ENCODE results near the gene C2orf42. TPM values are rescaled to one million over a fixed set of nuclear protein-coding genes. Genes with fewer than 3 reads are reported as not detected.
"Not testable (repeated sequence)": the region's sequence is repeated elsewhere in the genome, so short reads cannot be mapped to it uniquely, and the experiment has no call there.

C2orf42 gene
- total RNA-seq, 2 experiments from 2014 or later, result 26.0 to 27.9 TPM

DNA sequence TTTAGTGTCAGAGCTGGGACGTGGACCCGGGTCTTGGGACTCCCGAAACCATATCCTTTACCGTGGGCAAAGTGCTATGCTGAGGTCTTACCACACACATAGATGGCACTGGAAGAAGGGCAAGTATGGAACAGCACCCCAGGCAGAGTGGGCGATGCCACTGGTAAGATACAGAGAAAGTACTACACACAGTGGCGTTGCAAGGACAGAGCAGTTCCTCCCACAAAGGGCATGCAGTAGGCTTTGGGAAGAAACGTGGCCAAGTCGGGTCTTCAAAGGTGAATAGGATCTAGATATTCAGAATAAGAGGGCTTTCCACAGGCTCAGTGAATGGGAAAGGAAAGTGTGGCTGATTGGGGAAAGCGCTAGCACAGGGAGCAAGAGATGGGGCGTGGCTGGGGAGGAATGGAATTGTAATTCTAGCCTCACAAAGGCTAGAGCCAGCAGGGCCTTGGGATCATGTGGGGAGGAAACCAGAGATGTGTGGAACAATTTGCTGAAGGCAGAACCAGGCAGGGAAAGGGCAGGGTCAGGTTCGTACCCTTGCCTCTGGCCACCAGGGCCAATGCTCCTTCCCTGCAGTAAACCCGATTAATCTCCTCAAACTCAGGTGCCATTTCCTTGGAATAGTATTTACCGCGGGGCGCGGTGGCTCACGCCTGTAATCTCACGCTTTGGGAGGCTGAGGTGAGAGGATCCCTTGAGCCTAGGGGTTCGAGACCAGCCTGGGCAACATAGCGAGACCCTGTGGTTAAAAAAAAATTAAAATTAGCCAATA lies 67.6 kb downstream of the C2orf42 start:
- Mint-ChIP-seq H3K36me3 (ENCODE audit: low read depth) (no peaks in the 10 kb centered on the region), H3K27me3 (no peaks in the 10 kb centered on the region), H3K4me3 (peak overlapping the region; percentile 93), H3K4me1 (peaks cover 78% of the 10 kb centered on the region), H3K27ac (peak overlapping the region; percentile 100), H3K9me3 (no peaks in the 10 kb centered on the region)
- ChIA-PET CTCF (interaction anchor here (0.6 to 3.7 kb wide), 10 partner anchors 8 to 30 kb away, joined by 3 to 13 read pairs (median 8); no protein-coding TSS in a partner anchor), POLR2A (interaction anchor here (0.6 to 1.4 kb wide), 3 partner anchors 10 to 17 kb away, joined by 4 to 7 read pairs (median 5); no protein-coding TSS in a partner anchor)
- DNase-seq, result no peak

GRCh38 chr2:70122470-70122869 lies 68.3 kb downstream of the C2orf42 start:
- Mint-ChIP-seq H3K27ac (peak overlapping the region; percentile 63), H3K9me3 (no peaks in the 10 kb centered on the region), H3K4me1 (peaks cover 76% of the 10 kb centered on the region), H3K36me3 (ENCODE audit: low read depth) (no peaks in the 10 kb centered on the region), H3K4me3 (no peak overlapping the region), H3K27me3 (no peaks in the 10 kb centered on the region)
- DNase-seq, result no peak
- ChIA-PET CTCF (interaction anchor here (0.6 to 2.1 kb wide), 10 partner anchors 9 to 1327 kb away, joined by 3 to 18 read pairs (median 4); no protein-coding TSS in a partner anchor), POLR2A (interaction anchor here (0.8 kb wide), 1 partner anchor 11 kb away, joined by 5 read pairs; no protein-coding TSS in a partner anchor)

DNA sequence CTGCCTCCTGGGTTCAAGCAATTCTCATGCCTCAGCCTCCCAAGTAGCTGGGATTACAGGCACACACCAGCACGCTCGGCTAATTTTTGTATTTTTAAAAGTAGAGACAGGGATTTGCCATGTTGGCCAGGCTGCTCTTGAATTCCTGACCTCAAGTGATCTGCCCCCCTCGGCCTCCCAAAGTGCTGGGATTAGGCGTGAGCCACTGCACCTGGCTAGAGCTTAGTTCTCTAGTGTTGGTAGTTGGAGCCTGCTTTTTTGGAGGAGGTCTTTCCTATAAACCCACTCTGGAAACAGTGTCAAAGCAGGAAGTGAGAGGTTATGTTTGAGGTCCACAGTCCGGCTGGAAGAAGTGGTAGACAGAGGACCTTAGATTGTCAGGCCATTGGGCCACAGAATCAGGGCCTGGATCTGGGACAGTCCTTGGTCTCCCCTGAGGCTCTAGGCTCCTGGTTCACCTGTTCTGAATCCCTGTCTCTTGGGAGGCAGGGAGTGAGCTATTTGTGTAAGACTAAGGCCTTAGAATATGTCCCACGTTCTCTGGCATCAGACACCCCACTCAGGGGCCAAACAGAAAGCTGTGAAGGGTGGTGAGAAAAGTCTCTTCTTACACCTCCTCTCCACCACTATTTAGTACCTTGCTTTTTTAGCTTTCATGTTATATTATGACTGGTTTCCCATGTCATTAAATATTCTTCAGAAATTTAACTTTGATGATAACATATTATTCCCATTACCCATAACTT lies 69.0 kb downstream of the C2orf42 start:
- H3K4me3 Mint-ChIP-seq, result no peak overlapping the region
- DNase-seq, result no peak
- ChIA-PET POLR2A (no interaction called here), CTCF (interaction anchor here (0.6 to 2.1 kb wide), 11 partner anchors 8 to 1327 kb away, joined by 3 to 18 read pairs (median 4); no protein-coding TSS in a partner anchor)
- peaks cover 73% of the 10 kb centered on the region for H3K4me1 Mint-ChIP-seq
- H3K36me3 Mint-ChIP-seq (ENCODE audit: low read depth), result no peaks in the 10 kb centered on the region
- no peaks in the 10 kb centered on the region for H3K27me3 Mint-ChIP-seq
- no peaks in the 10 kb centered on the region for H3K9me3 Mint-ChIP-seq
- H3K27ac Mint-ChIP-seq, result peak overlapping the region; percentile 72

DNA sequence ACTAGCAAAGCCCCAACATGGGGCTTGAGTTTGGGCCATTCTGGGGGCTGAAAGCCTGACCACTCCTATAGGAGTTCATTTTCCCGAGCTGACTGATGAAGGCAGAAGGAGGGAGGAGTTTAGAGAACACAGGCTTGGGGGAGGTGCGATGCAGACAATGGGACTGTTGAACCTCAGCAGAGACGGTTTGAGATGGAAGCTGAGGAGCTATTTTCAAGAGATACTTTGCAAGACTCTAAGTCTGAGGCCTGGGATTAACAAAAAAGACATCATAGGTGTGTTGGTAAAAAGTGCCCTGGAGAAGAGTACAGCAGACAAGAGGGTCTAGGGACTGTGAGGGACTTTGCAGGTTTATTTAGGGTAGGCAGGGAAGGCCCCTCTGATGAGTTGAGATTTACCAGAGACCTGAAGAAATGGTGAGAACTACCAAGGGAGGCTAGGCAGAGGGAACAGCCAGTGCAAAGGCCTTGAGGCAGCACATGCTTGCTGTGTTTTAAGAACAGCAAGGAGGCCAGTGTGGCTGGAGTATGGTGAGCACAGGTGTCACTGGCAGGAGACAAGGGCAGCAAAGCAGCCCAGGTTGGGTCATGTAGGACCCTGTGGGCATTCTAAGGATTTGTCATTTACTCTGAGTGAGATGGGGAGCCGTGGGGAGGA lies 71.9 kb downstream of the C2orf42 start:
- peak overlapping the region; percentile 3 for H3K27ac Mint-ChIP-seq

DNA sequence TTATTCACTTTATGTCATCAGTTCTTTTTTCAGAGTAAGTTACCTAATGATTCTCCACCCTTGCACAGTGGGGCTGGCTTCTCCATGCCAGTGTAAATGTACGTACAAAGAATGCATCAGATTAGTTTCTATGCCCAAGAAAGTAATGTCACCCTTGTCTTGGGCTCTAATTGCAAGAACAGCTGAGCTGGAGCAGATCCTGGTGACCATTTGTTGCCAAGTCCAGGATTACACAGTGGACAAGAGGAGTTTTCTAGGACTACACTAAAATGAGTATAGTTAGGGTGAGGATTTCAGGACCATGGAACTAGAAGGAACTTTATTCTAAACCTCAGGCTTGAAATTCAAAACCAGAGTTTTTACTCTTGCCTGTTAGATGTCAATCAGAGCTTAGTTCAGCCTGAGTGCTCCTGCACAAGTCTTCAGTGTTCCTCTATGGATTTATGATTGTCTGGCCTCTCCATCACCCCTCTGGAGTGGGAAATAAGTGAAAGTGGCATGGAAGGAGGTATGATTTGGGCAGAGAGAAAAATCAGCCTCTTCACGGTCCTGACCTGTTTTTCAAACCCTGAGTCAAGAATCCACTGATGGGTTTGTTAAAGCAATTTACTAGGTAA lies 73.8 kb downstream of the C2orf42 start:
- H3K9me3 Mint-ChIP-seq, result no peaks in the 10 kb centered on the region
- H3K4me3 Mint-ChIP-seq, result no peak overlapping the region
- POLR2A ChIA-PET, result interaction anchor here (0.7 kb wide), 1 partner anchor 28 kb away, joined by 3 read pairs; no protein-coding TSS in a partner anchor
- CTCF ChIA-PET, result interaction anchor here (0.6 to 1.8 kb wide), 2 partner anchors 10 to 23 kb away, joined by 4 to 10 read pairs; no protein-coding TSS in a partner anchor
- peaks cover 46% of the 10 kb centered on the region for H3K4me1 Mint-ChIP-seq
- H3K27ac Mint-ChIP-seq, result no peak overlapping the region
- no peak for DNase-seq
- H3K36me3 Mint-ChIP-seq (ENCODE audit: low read depth), result no peaks in the 10 kb centered on the region
- no peaks in the 10 kb centered on the region for H3K27me3 Mint-ChIP-seq

More for the DNA sequence above, 71.9 kb downstream of the C2orf42 start:
- no peak overlapping the region for H3K4me3 Mint-ChIP-seq
- CTCF ChIA-PET, result interaction anchor here (1.0 to 1.6 kb wide), 2 partner anchors 8 to 11 kb away, joined by 3 to 5 read pairs; no protein-coding TSS in a partner anchor
- H3K9me3 Mint-ChIP-seq, result no peaks in the 10 kb centered on the region
- POLR2A ChIA-PET, result no interaction called here
- H3K4me1 Mint-ChIP-seq, result peaks cover 56% of the 10 kb centered on the region
- no peaks in the 10 kb centered on the region for H3K36me3 Mint-ChIP-seq (ENCODE audit: low read depth)
- no peak for DNase-seq
- no peaks in the 10 kb centered on the region for H3K27me3 Mint-ChIP-seq

GRCh38 chr2:70115646-70116442 lies 75.0 kb downstream of the C2orf42 start:
- no peak for DNase-seq

DNA sequence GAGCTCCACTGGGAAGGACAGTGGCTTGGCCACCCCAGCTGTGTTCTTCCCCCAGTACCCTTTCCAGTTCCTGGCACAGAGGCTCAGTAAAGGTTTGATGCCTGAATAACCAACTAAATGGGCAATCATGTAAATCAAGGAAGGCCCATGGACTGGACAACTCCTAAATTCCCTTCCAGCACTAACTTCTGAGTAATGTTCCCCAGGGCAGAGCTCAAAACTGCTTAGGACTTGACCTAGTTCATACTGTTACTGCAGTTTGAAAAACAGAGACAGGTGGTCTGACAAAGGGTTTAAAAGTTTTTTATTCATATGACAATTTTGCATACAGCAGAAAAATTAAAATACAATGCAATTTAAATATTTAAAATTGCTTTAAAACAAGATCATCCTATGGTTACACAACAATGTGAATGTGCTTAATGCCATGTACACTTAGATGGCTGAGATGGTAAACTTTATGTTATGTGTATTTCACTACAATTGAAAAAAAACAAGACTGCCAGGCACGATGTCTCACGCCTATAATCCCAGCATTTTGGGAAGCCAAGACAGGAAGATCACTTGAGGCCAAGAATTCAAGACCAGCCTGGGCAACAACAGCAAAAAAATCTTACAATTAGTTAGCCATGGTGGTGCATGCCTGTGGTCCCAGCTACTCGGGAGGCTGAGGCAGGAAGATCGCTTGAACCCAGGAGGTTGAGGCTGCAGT lies 77.3 kb downstream of the C2orf42 start:
- ChIA-PET CTCF (interaction anchor here (1.3 to 1.7 kb wide), 2 partner anchors 9 to 10 kb away, joined by 4 to 5 read pairs; no protein-coding TSS in a partner anchor), POLR2A (no interaction called here)
- Mint-ChIP-seq H3K27me3 (no peaks in the 10 kb centered on the region), H3K36me3 (ENCODE audit: low read depth) (no peaks in the 10 kb centered on the region), H3K4me1 (peaks cover 51% of the 10 kb centered on the region), H3K9me3 (no peaks in the 10 kb centered on the region), H3K27ac (no peak overlapping the region), H3K4me3 (no peak overlapping the region)
- DNase-seq, result no peak

More at GRCh38 chr2:70115646-70116442, 75.0 kb downstream of the C2orf42 start:
- peaks cover 45% of the 10 kb centered on the region for H3K4me1 Mint-ChIP-seq
- no peaks in the 10 kb centered on the region for H3K27me3 Mint-ChIP-seq
- peak overlapping the region; percentile 64 for H3K27ac Mint-ChIP-seq
- ChIA-PET POLR2A (interaction anchor here (0.7 to 1.2 kb wide), 2 partner anchors 9 to 27 kb away, joined by 3 read pairs; no protein-coding TSS in a partner anchor), CTCF (interaction anchor here (0.9 to 1.8 kb wide), 6 partner anchors 8 to 31 kb away, joined by 3 to 10 read pairs (median 5); no protein-coding TSS in a partner anchor)
- no peaks in the 10 kb centered on the region for H3K36me3 Mint-ChIP-seq (ENCODE audit: low read depth)
- H3K9me3 Mint-ChIP-seq, result no peaks in the 10 kb centered on the region
- H3K4me3 Mint-ChIP-seq, result no peak overlapping the region

- H3K27ac Mint-ChIP-seq, result peak overlapping the region; percentile 42
- no peaks in the 10 kb centered on the region for H3K36me3 Mint-ChIP-seq (ENCODE audit: low read depth)
- ChIA-PET POLR2A (no interaction called here), CTCF (interaction anchor here (1.0 to 2.5 kb wide), 2 partner anchors 10 to 12 kb away, joined by 3 to 11 read pairs; no protein-coding TSS in a partner anchor)
- no peaks in the 10 kb centered on the region for H3K9me3 Mint-ChIP-seq
- no peak for DNase-seq
- peaks cover 57% of the 10 kb centered on the region for H3K4me1 Mint-ChIP-seq
- H3K4me3 Mint-ChIP-seq, result no peak overlapping the region
- no peaks in the 10 kb centered on the region for H3K27me3 Mint-ChIP-seq
Observed at GRCh38 chr2:70111752-70112591, 78.8 kb downstream of the C2orf42 start.

DNA sequence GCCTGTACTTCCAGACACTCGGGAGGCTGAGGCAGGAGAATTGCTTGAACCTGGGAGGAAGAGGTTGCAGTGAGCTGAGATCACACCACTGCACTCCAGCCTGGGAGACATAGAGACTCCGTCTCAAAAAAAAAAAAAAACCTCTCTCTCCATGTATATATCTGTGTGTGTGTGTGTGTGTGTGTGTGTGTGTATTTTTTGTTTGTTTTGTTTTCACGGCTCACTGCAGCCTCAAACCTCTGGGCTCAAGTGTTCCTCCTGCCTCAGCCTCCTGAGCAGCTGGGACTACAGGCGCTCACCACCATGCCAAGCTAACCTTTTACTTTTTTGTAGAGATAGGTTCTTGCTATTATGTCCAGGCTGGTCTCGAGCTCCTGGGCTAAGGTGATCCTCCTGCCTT lies 80.4 kb downstream of the C2orf42 start:
- H3K4me3 Mint-ChIP-seq; DNase-seq; H3K27me3 Mint-ChIP-seq; H3K9me3 Mint-ChIP-seq; H3K27ac Mint-ChIP-seq; POLR2A ChIA-PET; H3K36me3 Mint-ChIP-seq (ENCODE audit: low read depth): not testable (repeated sequence)
- CTCF ChIA-PET, result interaction anchor here (0.7 to 2.5 kb wide), 5 partner anchors 12 to 33 kb away, joined by 3 to 11 read pairs (median 4); no protein-coding TSS in a partner anchor
- peaks cover 50% of the 10 kb centered on the region for H3K4me1 Mint-ChIP-seq

- not testable (repeated sequence) for H3K36me3 Mint-ChIP-seq (ENCODE audit: low read depth); H3K27ac Mint-ChIP-seq; H3K27me3 Mint-ChIP-seq; H3K4me3 Mint-ChIP-seq; DNase-seq; H3K9me3 Mint-ChIP-seq
- peaks cover 65% of the 10 kb centered on the region for H3K4me1 Mint-ChIP-seq
- ChIA-PET CTCF (interaction anchor here (0.7 to 1.6 kb wide), 4 partner anchors 10 to 18 kb away, joined by 3 to 4 read pairs (median 4); no protein-coding TSS in a partner anchor), POLR2A (interaction anchor here (2.4 kb wide), 1 partner anchor 19 kb away, joined by 12 read pairs; no protein-coding TSS in a partner anchor)
Observed at GRCh38 chr2:70106138-70106537, 84.7 kb downstream of the C2orf42 start.
